ENCODE results near the gene BPIFA1. TPM values are rescaled to one million over a fixed set of nuclear protein-coding genes. Genes with fewer than 3 reads are reported as not detected.

The BPIFA1 gene
- total RNA-seq (not detected in 2 replicates), polyA plus RNA-seq (not detected in 2 replicates), polyA minus RNA-seq (ENCODE audit: low replicate concordance) (not detected in 2 replicates)
- polyA plus RNA-seq (2012) = not detected in 2 replicates

DNA sequence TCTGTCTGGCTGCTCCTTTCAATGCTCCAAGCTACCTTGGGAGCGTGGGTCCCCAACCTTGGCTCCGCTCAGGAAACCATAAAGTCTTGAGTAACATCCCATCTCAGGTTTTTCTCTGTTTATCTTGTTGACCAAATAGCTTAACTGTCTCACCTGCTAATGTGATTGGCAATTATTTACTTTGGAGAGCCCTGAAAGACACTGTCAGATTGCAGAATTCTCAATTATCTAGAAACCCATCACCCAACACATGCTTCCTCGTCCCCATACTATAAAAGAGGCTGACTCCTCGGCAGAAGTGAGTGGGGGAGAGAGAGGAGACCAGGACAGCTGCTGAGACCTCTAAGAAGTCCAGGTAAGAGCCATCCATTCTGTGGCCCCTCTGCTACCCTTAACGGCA, at the start of gene BPIFA1:
Gene BPIFA1, plus strand, starts transcription at position 301 of the 400 bp plus-strand sequence. CDS start 1,716 bp downstream, outside the sequence.
- no peak for TF ChIP-seq EZH2 (IDR thresholded peaks at IDR 0.05; ENCODE audit: low read length, missing control alignments)
- TF ChIP-seq, protein P1, sequence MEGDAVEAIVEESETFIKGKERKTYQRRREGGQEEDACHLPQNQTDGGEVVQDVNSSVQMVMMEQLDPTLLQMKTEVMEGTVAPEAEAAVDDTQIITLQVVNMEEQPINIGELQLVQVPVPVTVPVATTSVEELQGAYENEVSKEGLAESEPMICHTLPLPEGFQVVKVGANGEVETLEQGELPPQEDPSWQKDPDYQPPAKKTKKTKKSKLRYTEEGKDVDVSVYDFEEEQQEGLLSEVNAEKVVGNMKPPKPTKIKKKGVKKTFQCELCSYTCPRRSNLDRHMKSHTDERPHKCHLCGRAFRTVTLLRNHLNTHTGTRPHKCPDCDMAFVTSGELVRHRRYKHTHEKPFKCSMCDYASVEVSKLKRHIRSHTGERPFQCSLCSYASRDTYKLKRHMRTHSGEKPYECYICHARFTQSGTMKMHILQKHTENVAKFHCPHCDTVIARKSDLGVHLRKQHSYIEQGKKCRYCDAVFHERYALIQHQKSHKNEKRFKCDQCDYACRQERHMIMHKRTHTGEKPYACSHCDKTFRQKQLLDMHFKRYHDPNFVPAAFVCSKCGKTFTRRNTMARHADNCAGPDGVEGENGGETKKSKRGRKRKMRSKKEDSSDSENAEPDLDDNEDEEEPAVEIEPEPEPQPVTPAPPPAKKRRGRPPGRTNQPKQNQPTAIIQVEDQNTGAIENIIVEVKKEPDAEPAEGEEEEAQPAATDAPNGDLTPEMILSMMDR (conservative IDR thresholded peaks at IDR 0.05 in 1 of 2, IDR thresholded peaks at IDR 0.05 in 1 of 2; ENCODE audit: low read depth in 1 of 2, low read length in 2 of 2) = no peak
- H2AFZ ChIP-seq (ENCODE audit: low read length) = no peak within 1 kb of the TSS
- H3K79me2 ChIP-seq (ENCODE audit: control insufficient read depth, insufficient read depth, low read length) = no peaks in the 10 kb centered on the region
- H3K36me3 ChIP-seq (ENCODE audit: control insufficient read depth, insufficient read depth, low read length) = no peaks in the 10 kb centered on the region
- H3K4me3 ChIP-seq (replicated peaks in 1 of 4; ENCODE audit: control extremely low read depth in 1 of 4, insufficient read depth in 1 of 4, low read depth in 3 of 4, low read length in 4 of 4) = no peak within 1 kb of the TSS
- no peaks in the 10 kb centered on the region for H3K9me3 ChIP-seq (ENCODE audit: control insufficient read depth, insufficient read depth, low read depth, low read length)
- no peak within 1 kb of the TSS for H3K9ac ChIP-seq (ENCODE audit: insufficient read depth, low read length)
- H3K27ac ChIP-seq (ENCODE audit: insufficient read depth, low read length) = no peak within 1 kb of the TSS
- peaks cover 5% of the 10 kb centered on the region for H3K27me3 ChIP-seq (ENCODE audit: control insufficient read depth, insufficient read depth, low read length)
- H3K4me1 ChIP-seq (ENCODE audit: control insufficient read depth, extremely low read depth, insufficient read depth, low read length) = no peaks in the 10 kb centered on the region
- H3K4me2 ChIP-seq (ENCODE audit: extremely low read depth, insufficient read depth, low read length) = no peak within 1 kb of the TSS
- DNase-seq (ENCODE audit: low read depth in 2 of 2) = no peak
- no peaks in the 10 kb centered on the region for H4K20me1 ChIP-seq (ENCODE audit: control insufficient read depth, extremely low read depth, insufficient read depth, low read length)

DNA sequence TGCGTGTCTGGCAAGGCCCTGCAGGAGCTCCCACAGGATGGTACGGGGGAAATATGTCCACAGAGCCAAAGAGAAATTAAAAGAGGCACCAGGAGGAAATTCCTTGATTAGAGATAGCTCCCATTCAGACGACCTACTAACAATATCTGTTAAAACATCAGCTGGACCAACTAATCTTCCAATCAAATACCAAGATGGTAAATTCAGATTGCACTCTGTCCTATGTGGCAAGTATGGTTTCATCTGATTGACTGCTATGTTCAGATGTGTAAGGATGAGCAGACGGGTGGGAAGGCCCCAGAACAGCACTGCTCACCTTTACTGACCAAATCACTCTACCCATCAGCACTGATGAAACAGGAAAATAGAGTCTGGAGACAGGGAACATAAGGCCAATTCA, 48.3 kb upstream of the BPIFA1 start:
- no peaks in the 10 kb centered on the region for H3K9me3 ChIP-seq (ENCODE audit: control insufficient read depth, insufficient read depth, low read depth, low read length)
- no peak for TF ChIP-seq EZH2 (IDR thresholded peaks at IDR 0.05; ENCODE audit: low read length, missing control alignments)
- TF ChIP-seq, protein P1 (conservative IDR thresholded peaks at IDR 0.05 in 1 of 2, IDR thresholded peaks at IDR 0.05 in 1 of 2; ENCODE audit: low read depth in 1 of 2, low read length in 2 of 2) = no peak
- no peaks in the 10 kb centered on the region for H3K4me1 ChIP-seq (ENCODE audit: control insufficient read depth, extremely low read depth, insufficient read depth, low read length)
- no peaks in the 10 kb centered on the region for H3K27me3 ChIP-seq (ENCODE audit: control insufficient read depth, insufficient read depth, low read length)
- H4K20me1 ChIP-seq (ENCODE audit: control insufficient read depth, extremely low read depth, insufficient read depth, low read length) = no peaks in the 10 kb centered on the region
- H3K4me2 ChIP-seq (ENCODE audit: extremely low read depth, insufficient read depth, low read length) = no peak overlapping the region
- H3K79me2 ChIP-seq (ENCODE audit: control insufficient read depth, insufficient read depth, low read length) = no peaks in the 10 kb centered on the region
- no peak for DNase-seq (ENCODE audit: low read depth in 2 of 2)
- H2AFZ ChIP-seq (ENCODE audit: low read length) = no peak overlapping the region
- no peak overlapping the region for H3K4me3 ChIP-seq (replicated peaks in 1 of 4; ENCODE audit: control extremely low read depth in 1 of 4, insufficient read depth in 1 of 4, low read depth in 3 of 4, low read length in 4 of 4)
- H3K27ac ChIP-seq (ENCODE audit: insufficient read depth, low read length) = no peak overlapping the region
- no peaks in the 10 kb centered on the region for H3K36me3 ChIP-seq (ENCODE audit: control insufficient read depth, insufficient read depth, low read length)
- H3K9ac ChIP-seq (ENCODE audit: insufficient read depth, low read length) = no peak overlapping the region

DNA sequence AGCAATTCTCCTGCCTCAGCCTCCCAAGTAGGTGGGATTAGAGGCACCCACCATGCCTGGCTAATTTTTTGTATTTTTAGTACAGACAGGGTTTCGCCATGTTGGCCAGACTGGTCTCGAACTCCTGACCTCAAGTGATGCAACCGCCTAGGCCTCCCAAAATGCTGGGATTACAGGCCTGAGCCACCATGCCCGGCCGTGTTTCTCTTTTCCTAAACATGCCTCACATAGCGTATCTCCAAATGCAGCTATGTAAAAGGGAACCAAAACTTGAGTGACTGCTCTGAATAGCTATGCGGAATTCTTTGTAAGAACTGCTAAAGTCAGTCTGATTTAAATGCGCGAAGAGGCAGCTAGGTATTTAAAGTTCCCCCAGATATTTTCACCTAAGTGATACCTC, 47.4 kb upstream of the BPIFA1 start:
- TF ChIP-seq, protein P1 (conservative IDR thresholded peaks at IDR 0.05 in 1 of 2, IDR thresholded peaks at IDR 0.05 in 1 of 2; ENCODE audit: low read depth in 1 of 2, low read length in 2 of 2) = no peak
- TF ChIP-seq EZH2 (IDR thresholded peaks at IDR 0.05; ENCODE audit: low read length, missing control alignments) = no peak

More for the DNA sequence above, 47.4 kb upstream of the BPIFA1 start:
- no peak for DNase-seq (ENCODE audit: low read depth in 2 of 2)
- H3K36me3 ChIP-seq (ENCODE audit: control insufficient read depth, insufficient read depth, low read length) = no peaks in the 10 kb centered on the region
- H3K4me3 ChIP-seq (replicated peaks in 1 of 4; ENCODE audit: control extremely low read depth in 1 of 4, insufficient read depth in 1 of 4, low read depth in 3 of 4, low read length in 4 of 4) = no peak overlapping the region
- no peaks in the 10 kb centered on the region for H4K20me1 ChIP-seq (ENCODE audit: control insufficient read depth, extremely low read depth, insufficient read depth, low read length)
- no peak overlapping the region for H2AFZ ChIP-seq (ENCODE audit: low read length)
- H3K27ac ChIP-seq (ENCODE audit: insufficient read depth, low read length) = no peak overlapping the region
- H3K4me2 ChIP-seq (ENCODE audit: extremely low read depth, insufficient read depth, low read length) = no peak overlapping the region
- H3K9me3 ChIP-seq (ENCODE audit: control insufficient read depth, insufficient read depth, low read depth, low read length) = no peaks in the 10 kb centered on the region
- no peaks in the 10 kb centered on the region for H3K79me2 ChIP-seq (ENCODE audit: control insufficient read depth, insufficient read depth, low read length)
- no peaks in the 10 kb centered on the region for H3K27me3 ChIP-seq (ENCODE audit: control insufficient read depth, insufficient read depth, low read length)
- H3K4me1 ChIP-seq (ENCODE audit: control insufficient read depth, extremely low read depth, insufficient read depth, low read length) = no peaks in the 10 kb centered on the region
- H3K9ac ChIP-seq (ENCODE audit: insufficient read depth, low read length) = no peak overlapping the region

All from fibroblast of lung (primary cell).